Stimulated activated CD4-positive, alpha-beta T cell treated with anti-CD3 and anti-CD28 coated beads, Interleukin-4, amount 100 ng/mL, for 4 hours (primary cell): ENCODE data around the gene SLF2.

ENCODE experiments used
- DNase-seq, 2 experiments: peaks; one replicate each; pipeline ENCODE4 v3.0.0-alpha.2; 2020

Gene SLF2

DNA sequence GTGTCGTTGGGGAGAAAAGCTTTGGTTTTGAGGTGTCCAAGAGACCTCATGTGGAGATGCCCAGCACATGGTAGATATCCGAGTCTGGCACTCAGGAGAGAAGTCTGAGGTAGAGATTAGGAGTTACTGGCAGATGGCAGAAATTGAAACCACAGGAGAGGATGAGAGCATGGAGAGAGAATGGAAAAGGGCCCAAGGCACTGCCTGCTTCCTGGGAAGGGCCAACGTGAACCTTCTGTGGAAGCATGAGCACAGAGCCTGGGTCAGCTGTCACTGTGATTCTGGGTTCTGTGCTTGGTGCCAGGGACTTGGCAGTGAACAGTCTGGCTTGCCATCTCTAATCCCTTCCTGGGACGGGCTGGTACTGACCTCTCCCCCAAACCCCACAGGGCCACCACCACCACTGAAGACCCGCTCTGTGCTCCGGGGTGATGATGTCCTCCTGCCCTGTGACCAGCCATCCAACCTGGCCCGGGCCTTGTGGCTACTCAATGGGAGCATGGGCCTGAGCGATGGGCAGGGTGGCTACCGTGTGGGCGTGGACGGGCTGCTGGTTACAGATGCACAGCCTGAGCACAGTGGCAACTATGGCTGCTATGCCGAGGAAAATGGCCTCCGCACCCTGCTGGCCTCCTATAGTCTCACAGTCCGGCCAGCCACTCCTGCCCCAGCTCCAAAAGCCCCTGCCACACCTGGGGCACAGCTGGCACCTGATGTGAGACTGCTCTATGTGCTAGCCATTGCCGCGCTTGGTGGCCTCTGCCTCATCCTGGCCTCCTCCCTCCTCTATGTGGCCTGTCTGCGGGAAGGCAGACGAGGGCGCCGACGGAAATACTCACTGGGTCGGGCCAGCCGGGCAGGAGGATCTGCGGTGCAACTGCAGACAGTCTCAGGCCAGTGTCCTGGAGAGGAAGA, 70.4 kb downstream of the SLF2 start:
- no peak for DNase-seq

DNA sequence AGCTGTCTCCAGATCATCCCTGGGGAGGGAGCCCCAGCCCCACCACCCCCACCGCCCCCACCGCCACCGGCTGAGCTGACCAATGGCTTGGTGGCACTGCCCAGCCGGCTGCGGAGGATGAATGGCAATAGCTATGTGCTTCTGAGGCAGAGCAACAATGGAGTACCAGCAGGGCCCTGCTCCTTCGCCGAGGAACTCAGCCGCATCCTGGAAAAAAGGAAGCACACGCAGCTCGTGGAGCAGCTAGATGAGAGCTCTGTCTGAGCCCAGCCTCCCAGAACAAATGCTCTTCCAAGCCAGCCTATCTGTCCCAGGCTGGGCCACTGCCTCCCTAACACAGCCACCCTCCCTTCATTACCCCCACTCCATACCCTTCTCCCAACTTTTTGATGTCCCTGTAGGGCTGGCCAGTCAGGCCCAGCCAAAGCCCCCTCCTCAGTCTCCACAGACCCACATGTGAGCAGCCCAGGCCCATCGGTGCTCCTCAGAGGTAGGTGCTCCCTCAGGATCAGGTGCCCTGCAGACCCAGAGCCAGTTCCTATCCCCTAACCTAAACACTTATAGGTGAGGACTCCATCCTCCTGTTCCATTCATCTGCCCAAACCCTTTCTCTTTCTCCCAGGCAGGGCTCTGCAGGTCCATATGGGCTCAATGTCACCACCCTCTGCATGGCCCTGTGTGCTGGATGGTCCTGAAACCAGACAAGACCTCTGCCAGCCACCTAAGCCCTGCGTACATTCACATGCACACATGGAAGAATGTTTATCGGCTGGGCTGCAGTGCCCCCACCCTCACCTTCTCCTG, 71.3 kb downstream of the SLF2 start:
- no peak for DNase-seq

DNA sequence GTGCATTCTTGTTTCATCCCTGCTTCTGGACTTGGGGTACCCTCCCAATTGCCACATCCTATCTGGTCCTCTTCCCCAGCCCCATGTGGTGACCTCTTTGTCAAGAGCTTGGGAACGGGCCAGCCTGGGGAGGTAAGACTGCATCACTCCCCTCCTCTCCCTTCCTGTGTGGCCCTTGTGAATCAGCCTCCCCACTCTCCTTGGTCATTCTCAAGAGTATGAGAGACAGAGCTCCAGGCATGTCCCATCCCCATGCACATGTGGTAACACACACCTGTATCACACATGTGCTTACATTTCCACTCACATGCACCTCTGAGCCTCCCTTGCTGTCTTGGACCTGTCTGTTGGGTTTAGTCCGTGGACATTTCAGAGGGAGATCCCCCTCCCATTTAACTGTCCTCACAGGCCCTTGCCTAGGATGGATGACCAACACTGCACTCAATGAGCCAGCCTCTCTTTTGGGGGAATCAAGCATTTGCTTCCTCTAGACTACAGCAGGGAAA, 72.0 kb downstream of the SLF2 start:
- no peak for DNase-seq

DNA sequence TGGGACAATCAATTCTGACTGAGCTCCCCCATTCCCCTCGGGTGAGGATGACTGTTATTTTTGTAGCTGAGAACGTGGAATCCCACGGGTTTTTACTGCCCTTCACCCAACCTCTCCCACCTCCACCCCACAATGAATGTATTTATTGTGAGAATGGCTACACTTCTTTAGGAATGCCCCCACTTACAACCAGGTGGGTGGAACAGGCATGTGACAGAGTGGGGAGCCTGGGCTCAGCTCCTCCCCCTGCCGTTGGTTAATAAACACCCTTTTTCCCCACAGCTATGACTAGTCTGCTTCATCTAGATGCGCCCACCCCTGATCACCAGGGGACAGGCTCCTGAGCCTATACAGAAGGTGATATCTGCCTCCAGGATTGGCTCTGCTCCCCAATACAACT, 72.6 kb downstream of the SLF2 start:
- DNase-seq, result no peak

DNA sequence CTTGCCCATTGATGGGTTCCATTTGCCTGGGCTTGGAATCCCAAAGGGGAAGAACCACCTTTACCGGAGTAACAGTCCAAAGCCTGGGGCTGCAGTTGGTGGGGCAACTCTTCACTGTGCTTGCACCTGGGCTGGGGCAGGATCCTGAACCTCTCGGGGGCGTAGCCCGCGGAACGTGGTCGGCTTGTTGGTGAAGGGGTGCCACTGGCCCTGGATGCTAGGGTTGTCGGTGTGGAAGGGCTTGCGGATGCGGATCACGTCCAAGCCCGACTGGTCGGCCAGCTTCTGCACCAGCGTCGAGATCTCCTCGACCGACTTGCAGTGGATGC, 73.8 kb downstream of the SLF2 start:
- no peak for DNase-seq

DNA sequence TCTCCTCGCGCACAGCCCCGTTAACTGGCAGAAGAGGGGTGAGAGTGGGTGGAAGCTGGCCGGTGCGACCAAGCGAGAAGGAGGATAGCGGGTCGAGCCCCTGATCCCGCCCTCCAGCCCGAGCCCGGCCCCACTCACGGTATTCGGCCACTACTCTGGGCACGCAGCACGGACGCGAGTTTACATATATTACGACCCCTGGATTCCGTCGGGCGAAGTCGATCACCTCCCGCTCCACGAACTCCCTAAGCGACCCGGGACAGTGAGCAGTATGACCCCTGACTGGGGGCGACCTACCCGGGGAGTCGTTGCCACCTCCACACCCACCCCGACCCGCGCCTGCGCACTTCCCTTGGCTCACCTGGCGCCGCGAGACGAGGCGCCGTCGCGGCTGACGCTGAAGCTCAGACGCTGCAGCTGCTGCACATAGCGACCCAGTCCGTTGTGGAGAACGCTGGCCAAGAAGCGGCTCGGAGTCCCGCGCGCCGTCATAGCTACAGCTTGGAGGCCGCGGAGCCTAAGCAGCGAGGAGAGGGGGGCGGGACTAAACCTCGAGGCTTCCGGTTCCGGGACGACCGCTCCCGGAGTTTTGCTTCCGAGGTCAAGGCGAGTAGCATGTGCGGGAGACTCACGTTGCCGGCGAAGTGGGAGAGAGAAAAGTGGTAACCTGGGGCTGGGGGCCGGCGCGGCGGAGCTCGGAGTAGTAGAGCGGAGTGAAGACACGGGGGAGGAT, 74.4 kb downstream of the SLF2 start, which contains the start of the genes MRPL43 and TWNK:
MRPL43 (minus strand) TSS at position 546 of the 733 bp plus-strand sequence; CDS start at position 492, 54 bp downstream.
TWNK (plus strand) TSS at position 592 of the 733 bp plus-strand sequence. CDS start 668 bp downstream, outside the sequence.
- peak; percentile 81 to 83 for DNase-seq

DNA sequence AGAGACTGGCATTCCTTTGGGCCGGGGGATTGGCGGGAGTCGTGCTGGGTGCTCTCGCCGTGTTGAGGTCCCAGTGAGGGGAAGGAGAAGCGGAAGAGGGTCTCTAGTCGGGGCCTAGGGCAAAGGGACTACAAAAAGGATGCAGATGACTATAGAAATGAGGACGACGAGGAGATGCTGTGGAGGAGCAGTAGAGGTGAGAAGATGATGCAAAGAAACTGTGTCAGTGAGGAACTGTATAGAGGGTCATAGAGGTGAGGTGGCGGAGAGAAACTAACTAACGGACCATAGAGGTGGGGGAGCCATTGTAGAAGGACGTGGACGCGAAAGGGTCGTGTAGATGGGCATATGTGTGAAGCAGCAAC, 74.9 kb downstream of the SLF2 start:
- no peak for DNase-seq

DNA sequence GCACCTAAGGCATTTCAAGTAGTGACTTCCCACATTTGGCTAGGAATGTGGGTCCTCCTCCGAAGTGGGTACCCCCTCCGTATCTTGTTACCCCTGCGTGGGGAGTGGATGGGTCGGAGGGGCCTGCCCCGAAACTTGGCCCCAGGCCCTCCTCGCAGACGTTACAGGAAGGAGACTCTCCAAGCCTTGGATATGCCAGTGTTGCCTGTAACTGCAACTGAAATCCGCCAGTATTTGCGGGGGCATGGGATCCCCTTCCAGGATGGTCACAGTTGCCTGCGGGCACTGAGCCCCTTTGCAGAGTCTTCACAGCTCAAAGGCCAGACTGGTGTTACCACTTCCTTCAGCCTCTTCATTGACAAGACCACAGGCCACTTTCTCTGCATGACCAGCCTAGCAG, 75.4 kb downstream of the SLF2 start:
- no peak for DNase-seq

DNA sequence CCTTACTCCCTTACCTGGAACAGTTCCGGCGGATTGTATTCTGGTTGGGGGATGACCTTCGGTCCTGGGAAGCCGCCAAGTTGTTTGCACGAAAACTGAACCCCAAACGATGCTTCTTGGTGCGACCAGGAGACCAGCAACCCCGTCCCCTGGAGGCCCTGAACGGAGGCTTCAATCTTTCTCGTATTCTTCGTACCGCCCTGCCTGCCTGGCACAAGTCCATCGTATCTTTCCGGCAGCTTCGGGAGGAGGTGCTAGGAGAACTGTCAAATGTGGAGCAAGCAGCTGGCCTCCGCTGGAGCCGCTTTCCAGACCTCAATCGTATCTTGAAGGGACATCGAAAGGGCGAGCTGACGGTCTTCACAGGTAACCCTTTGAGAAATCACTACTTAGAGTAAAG, 76.3 kb downstream of the SLF2 start:
- DNase-seq, result no peak

DNA sequence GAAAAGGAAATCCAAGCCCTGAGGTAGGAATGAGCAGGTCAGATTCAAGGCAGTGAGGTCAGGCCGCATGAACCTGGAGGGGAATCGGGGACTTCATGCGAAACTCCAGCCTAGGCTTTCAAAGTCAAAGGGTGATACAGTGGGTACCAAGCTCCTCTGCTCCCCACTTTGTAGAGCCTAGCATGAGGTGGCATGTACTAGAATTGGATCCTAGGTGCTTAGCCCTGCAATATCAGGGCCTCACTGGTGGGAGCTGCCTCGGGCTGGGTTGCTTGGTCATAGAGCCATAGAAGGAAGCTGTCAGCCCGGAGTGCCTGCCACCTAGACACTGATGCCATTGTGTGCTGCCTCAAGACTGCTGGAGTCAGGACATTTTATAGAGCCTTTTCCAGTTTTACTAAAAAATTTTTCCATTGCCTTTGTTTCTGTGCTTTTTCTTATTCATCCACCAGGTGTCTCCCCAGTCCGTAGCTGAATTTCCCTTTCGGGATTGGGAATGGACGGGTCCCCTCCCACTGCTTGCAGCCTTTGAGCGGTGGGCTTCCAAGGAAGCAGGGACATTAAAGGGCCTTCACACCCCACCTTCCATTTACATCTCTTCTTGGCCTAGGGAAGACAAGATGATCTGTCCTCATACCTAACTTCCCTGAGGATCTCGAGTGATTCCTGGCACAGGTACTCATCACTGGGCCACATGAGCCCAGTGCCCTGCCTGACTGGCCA, 81.4 kb downstream of the SLF2 start:
- DNase-seq, result no peak

DNA sequence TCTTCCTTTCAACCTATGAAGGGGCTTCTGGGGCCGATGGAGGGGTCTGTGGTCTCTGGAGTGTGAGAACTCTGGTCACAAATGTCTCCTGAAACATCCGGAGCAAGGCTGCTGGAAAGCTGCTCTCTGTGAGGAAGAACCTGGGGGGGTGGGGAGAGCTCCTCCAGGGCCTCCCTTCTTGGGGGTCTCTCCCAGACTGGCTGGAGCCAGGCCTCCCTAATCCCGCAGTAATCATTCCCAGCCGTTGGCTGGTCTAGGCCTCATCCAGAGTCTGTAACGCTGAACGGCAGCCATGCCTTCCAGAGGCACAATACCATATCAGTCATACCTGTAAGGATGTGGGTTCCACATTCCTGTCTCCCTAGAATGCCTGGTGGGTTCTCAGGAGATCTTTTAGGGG, 82.4 kb downstream of the SLF2 start:
- no peak for DNase-seq

DNA sequence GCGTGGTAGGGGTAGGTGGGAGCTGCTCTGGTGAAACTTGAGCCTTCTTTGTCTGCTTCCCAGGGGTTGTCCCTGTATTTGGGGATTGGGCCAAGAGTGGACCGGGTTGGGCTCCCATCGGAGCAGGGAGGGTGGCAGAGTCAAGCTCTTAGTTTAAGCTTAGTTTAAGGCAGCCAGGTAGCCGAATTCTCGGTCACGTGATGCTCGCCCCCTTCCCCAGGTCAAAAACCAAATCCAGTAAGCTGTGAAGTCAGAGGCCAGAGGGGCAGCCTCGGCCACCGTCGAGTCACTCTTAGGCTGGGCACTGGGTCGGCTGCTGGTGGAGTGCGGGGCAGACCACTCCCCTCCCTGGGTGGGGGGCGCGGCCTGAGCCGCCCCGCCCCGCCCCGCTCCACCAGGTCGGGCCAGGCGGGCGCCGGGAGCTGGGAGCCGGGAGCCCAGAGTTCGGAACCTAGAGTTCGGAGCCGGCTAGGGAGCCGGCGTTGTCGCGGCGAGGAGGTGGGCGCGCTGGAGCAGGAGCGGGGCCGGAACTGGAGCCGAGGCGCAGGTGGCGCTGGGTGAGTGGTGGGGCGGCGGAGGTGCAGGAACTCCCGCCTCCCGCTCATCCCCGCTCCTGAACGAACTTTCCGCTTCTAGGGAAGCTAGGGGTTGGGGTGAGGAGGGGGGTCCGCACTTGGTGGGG, 84.1 kb downstream of the SLF2 start:
- peak; percentile 19 to 44 for DNase-seq

DNA sequence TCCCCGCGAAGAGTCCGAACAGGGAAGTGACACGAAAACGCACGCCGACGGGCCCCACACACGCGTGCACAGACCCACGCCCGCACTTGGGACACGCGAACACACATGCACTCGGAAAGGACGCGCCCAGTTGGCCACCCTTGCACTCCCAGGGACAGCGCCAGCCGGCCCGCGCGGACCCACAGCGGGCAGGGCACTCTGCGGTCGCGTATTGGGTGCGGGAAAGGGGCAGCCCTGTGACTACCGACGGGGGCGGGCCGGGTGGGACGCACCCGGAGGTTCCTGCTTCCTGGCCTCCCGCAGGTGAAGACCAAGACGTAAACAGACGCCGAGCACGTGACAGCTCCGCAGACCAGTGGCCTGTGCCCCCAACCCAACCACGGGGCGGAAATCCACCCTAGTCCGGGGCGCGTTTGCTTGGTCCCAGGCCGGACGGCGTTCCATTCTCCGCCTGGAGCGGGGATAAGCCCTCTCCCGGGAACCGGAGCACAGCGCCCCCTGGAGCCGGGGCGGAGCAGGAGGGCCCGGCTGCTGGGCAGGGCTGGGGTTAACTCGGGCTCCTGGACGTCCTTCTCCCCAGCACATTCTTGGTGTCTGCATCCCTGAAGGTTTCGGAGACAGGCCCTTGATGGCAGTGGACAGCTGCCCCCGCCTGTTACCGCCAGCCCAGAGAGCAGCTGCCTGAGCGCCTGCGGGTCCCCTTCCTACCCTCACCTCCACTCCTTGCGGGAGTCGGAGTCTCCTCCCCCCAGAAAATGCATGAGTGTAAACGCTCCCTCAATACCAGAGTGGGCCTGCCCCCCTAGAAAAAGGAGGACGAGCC, 84.8 kb downstream of the SLF2 start:
- DNase-seq, result peak; percentile 55 to 71

DNA sequence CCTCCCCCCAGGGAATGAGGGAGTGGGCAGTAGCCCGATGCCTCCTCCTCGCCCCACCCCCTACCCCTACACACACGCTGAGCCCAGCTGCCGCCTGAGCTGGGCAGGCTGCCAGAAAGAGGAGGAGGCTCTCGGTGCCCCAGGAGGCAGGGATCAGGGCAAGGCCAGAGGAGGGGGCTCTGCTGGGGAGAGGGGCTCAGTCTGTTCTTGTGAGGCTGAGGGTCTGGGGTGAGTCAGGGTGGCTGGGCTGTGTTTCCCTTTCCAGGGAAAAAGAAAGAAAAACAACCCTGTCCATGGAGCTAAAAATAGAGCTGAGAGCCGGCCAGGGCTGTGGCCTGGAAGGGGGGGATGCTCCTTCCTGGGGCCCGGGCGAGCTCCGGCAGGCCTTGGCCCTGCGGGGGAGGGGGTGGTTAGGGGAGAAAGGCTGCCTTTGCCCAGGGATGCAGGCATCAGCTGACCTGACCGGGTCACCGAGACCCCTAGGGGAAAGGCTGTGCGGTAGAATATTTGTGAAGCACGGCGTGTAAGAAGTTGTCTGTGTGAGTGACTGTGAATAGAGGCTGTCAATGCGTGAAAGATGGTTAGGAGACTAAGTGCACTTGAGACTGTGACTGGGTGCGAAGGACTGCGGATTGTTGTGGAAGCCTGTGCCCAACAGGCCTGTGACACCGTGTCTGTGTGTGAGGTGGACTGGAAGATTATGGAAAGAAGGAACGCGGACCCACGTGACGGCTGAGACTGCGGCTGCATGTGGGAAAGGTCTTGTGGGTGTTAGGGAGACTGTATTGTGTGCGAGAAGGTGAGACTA, 85.6 kb downstream of the SLF2 start:
- DNase-seq, result peak; percentile 58 to 66

DNA sequence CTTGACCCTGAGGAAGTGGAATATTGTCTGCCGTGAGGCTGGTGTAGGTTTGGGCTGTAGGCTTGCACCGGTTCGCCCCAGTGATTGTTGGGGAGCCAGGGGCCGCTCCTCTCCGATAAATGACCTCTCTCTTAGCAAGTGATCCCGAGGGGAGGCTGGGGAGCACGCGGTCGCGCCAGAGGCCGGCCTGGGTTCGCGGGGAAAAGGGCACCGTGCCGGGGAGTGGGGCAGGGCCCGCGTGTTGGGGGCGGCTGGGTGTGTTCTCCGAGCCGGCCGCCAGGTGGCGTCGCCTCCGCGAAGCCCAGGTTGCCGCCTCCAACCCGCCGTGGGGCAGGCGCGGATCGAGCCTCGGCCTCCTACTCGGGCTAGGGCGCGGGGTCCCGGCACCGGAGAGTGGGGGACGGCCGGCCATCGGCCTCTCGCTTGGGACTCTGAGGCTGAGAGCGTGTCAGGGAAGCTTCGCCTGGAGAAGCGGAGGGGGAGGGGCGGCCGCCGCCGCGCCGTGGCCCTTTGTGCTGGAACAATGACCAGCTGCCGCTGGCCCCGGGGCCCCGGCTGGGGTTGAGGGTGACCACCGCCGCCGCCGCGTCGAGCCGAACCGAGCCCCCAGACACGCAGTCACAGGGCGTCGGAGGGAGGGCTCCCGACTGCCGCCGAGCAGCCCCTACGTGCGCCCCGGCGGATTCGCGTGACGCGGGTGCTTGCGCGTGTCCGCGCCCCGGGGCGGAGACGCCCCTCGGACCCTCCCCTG, 86.4 kb downstream of the SLF2 start:
- peak; percentile 70 to 79 for DNase-seq

DNA sequence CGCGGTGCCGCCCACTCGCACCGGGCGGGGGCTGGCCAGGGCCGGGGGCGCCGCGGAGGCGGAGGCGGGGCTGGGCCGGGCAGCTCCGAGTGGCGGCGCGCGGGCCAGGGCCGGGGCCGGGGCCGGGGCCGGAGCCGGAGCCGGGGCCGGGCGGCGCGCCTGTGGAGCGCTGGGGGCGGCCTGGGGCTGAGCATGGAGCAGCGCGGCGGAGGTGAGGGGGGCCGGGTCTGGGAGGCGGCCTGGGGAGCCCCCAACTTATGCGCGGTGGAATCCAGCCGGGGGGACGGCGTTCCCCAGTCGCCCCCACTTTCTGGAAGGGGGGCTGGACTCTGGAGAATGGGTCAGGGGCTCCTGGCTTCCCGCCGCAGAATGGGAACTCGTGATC, 87.0 kb downstream of the SLF2 start, which contains the start of gene LZTS2:
LZTS2 (plus strand) TSS at position 67 of the 385 bp plus-strand sequence. CDS start 2,731 bp downstream, outside the sequence.
- DNase-seq, result no peak

DNA sequence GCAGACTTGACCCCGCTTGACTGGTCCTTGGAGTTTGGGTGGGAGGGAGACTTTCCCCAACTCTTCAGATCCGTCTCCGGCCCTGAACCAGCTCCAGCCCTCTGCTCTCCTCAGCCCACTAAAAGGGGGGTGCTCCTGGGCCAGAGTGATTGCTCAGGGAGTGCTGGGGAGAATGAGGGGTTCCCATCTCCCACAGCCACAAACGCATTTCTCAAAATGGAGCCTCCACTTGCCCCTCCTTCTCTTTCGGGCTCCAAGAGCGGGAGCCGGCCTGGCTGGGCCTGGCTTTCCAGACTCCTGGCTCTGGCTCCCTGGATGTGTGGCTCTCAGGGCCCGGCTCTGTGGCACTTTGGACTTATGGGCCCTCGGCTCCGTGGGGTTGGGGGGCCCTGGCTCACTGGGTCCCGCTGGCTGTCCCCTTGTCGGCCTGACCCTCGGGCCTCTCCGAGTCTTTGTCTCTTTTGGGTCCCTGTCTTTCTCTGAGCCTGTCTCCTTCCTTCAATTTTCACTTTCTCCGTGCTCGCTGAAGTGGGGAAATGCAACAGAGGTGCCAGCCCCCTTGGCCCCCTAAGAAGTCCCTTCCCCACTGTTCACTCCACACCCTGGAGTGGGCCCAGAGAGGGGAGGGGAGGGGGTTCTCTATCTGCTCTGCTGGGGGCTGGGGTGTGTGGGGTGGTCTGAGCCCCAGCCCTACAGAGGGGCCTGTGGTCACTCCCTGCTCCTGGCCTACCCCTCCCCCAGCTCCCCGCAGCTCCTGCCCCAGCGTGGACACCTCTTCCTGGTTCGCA, 87.6 kb downstream of the SLF2 start:
- DNase-seq, result no peak
